Vagina (tissue), 2 donors: ENCODE measurements around the gene GRAMD4. TPM values are rescaled to one million over a fixed set of nuclear protein-coding genes. Genes with fewer than 3 reads are reported as not detected.

Source experiments
- DNase-seq, 2 donors: peaks; one replicate each; pipeline ENCODE4 v3.0.0-alpha.2; 2017; ENCODE audit errors: extremely low spot score in 2 of 2
- H3K27ac ChIP-seq: fragments of 200-600 bp; sonication (generic); one replicate; pipeline ENCODE4 v1.5.1; 2019
- H3K27me3 ChIP-seq: fragments of 200-600 bp; sonication (generic); one replicate; pipeline ENCODE4 v1.5.1; 2019
- H3K36me3 ChIP-seq, 2 donors: fragments of 200-600 bp; sonication (generic); one replicate each; pipeline ENCODE4 v1.5.1; 2017 to 2019
- H3K4me1 ChIP-seq: fragments of 200-600 bp; sonication (generic); one replicate; pipeline ENCODE4 v1.5.1; 2019
- H3K4me3 ChIP-seq, 2 donors: fragments of 200-600 bp; sonication (generic); 1 replicate in 1 of 2; 2 replicates in 1 of 2; pipeline ENCODE4 v1.5.1; 2016 to 2019
- H3K9me3 ChIP-seq: fragments of 200-600 bp; sonication (generic); one replicate; pipeline ENCODE4 v1.5.1; 2019
- CTCF ChIP-seq, 3 experiments: fragments of 450-650 bp in 2 of 3; fragments of 200-600 bp in 1 of 3; sonication (generic) in 1 of 3; IDR thresholded peaks; one replicate each; pipeline ENCODE4 v1.5.1; 2017 to 2019; ENCODE audit warnings: antibody characterized with exemption in 3 of 3, mild to moderate bottlenecking in 2 of 3, moderate library complexity in 2 of 3
- POLR2A ChIP-seq, 2 donors: fragments of 450-650 bp; IDR thresholded peaks; one replicate each; pipeline ENCODE4 v1.6.1; 2017; ENCODE audit warnings: antibody characterized with exemption in 2 of 2, mild to moderate bottlenecking in 2 of 2, moderate library complexity in 2 of 2
- POLR2AphosphoS5 ChIP-seq, 2 donors: sonication (generic); formaldehyde crosslinking; IDR thresholded peaks; one replicate each; pipeline ENCODE4 v1.9.0; 2017; ENCODE audit warnings: antibody characterized with exemption in 2 of 2, mild to moderate bottlenecking in 2 of 2, low read depth in 1 of 2; ENCODE audit not compliant: insufficient read depth in 1 of 2
- intact Hi-C: fragments of 100-400 bp; cut with DNase I; formaldehyde crosslinking; loops from one replicate; pipeline ENCODE4 v1.15.1; 2023
- total RNA-seq: library from RNA; depleted of rRNA; stranded (reverse); fragments of >200 nt; gene quantifications from one replicate; pipeline ENCODE4 v1.2.3, GENCODE V29; 2016

The GRAMD4 gene
- total RNA-seq, 1 donor from 2014 or later, result 28.7 TPM

GRCh38 chr22:46617207-46617985 lies 2.8 kb upstream of the GRAMD4 start:
- H3K36me3 ChIP-seq, result no peaks in the 10 kb centered on the region
- no peak for DNase-seq
- no peaks in the 10 kb centered on the region for H3K9me3 ChIP-seq
- H3K27me3 ChIP-seq, result no peaks in the 10 kb centered on the region
- no peak overlapping the region for H3K4me3 ChIP-seq
- intact Hi-C loops, result no loop called here
- peaks cover 42% of the 10 kb centered on the region for H3K4me1 ChIP-seq
- TF ChIP-seq POLR2AphosphoS5 (IDR thresholded peaks at IDR 0.05; ENCODE audit: insufficient read depth in 1 of 2, low read depth in 1 of 2) (no peak), POLR2A (IDR thresholded peaks at IDR 0.05) (no peak), CTCF (IDR thresholded peaks at IDR 0.05) (no peak)
- H3K27ac ChIP-seq, result no peak overlapping the region

- DNase-seq, result no peak
- no peaks in the 10 kb centered on the region for H3K27me3 ChIP-seq
- no peak overlapping the region for H3K27ac ChIP-seq
- intact Hi-C loops, result no loop called here
- no peak overlapping the region for H3K4me3 ChIP-seq
- no peaks in the 10 kb centered on the region for H3K9me3 ChIP-seq
- H3K36me3 ChIP-seq, result no peaks in the 10 kb centered on the region
- H3K4me1 ChIP-seq, result peaks cover 34% of the 10 kb centered on the region
- TF ChIP-seq CTCF (IDR thresholded peaks at IDR 0.05), result no peak
- TF ChIP-seq POLR2AphosphoS5 (IDR thresholded peaks at IDR 0.05; ENCODE audit: insufficient read depth in 1 of 2, low read depth in 1 of 2), result no peak
- no peak for TF ChIP-seq POLR2A (IDR thresholded peaks at IDR 0.05)
These were observed 2.1 kb upstream of the GRAMD4 start for GRCh38 chr22:46617986-46618647.

GRCh38 chr22:46618667-46619066 lies 1.5 kb upstream of the GRAMD4 start:
- no peak for DNase-seq
- no peak for TF ChIP-seq CTCF (IDR thresholded peaks at IDR 0.05)
- no peak for TF ChIP-seq POLR2A (IDR thresholded peaks at IDR 0.05)
- no peak for TF ChIP-seq POLR2AphosphoS5 (IDR thresholded peaks at IDR 0.05; ENCODE audit: insufficient read depth in 1 of 2, low read depth in 1 of 2)
- Histone ChIP-seq H3K27ac (no peak overlapping the region), H3K4me3 (no peak overlapping the region), H3K36me3 (no peaks in the 10 kb centered on the region), H3K27me3 (no peaks in the 10 kb centered on the region), H3K9me3 (no peaks in the 10 kb centered on the region), H3K4me1 (peaks cover 29% of the 10 kb centered on the region)
- intact Hi-C loops, result no loop called here

- Histone ChIP-seq H3K4me1 (peaks cover 25% of the 10 kb centered on the region), H3K4me3 (no peak overlapping the region), H3K36me3 (no peaks in the 10 kb centered on the region), H3K9me3 (no peaks in the 10 kb centered on the region), H3K27ac (peak overlapping the region; percentile 25), H3K27me3 (no peaks in the 10 kb centered on the region)
- TF ChIP-seq POLR2A (IDR thresholded peaks at IDR 0.05), result no peak
- TF ChIP-seq CTCF (IDR thresholded peaks at IDR 0.05), result no peak
- no peak for TF ChIP-seq POLR2AphosphoS5 (IDR thresholded peaks at IDR 0.05; ENCODE audit: insufficient read depth in 1 of 2, low read depth in 1 of 2)
- no peak for DNase-seq
- intact Hi-C loops, result no loop called here
These were observed 851 bp upstream of the GRAMD4 start for GRCh38 chr22:46619240-46619829.
